ENCODE measurements around the gene SEC14L3.

The SEC14L3 gene

GRCh38 chr22:30471616-30472318, at the start of gene SEC14L3:
TSS of gene SEC14L3 (minus strand) at chr22:30472017. CDS start at chr22:30471958, 59 bp downstream.
- no peak for DNase-seq (ENCODE audit: low read depth)

DNA sequence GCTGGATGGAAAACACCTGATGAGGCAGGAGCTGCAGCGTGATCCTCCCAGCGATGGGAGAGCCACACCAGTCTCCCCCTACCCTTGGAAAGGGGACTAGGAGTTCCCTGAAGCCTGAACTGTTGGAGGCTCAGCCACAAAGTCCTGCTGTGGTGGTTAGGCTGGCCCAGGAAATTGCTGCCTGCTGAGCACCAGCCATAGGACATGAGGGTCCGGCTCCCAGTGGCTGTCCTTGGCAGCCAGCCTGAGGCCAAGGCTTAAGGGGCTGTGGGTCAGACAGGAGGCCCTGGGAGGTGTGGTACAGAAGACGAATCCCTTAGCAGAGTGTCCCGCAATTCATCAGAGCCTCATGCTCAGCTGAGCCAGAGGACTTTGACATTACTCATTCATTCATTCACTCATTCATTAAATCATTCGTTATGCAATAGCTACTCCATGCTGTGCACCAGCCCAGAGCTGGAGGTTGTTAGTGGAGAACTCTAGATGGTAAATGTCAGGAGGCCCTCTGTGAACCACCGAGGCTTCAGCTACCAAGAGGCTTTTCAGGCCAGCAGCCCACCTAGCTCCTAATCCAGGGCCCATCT, 48.1 kb upstream of the SEC14L3 start:
- DNase-seq (ENCODE audit: low read depth): no peak

DNA sequence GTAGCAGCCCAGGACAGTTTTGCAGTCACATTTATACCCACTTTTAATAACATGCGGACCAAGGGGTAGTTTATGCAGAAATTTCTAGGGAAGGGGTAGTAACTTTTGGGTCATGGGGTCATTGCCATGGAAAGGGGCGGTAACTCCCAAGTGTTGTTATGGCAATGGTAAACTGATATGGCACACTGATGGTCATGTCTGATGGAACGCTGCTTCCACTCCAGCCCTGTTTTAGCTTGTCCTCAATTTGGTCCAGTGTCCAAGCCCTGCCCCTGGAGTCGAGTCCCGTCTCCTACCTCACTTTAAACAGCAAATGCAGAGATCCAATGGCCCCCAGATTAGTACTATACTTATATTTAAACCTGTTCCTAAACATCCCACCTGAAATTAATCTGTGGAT, 44.9 kb upstream of the SEC14L3 start:
- no peak for DNase-seq (ENCODE audit: low read depth)

- no peak for DNase-seq (ENCODE audit: low read depth)
Observed at GRCh38 chr22:30516273-30516672, 44.5 kb upstream of the SEC14L3 start.

DNA sequence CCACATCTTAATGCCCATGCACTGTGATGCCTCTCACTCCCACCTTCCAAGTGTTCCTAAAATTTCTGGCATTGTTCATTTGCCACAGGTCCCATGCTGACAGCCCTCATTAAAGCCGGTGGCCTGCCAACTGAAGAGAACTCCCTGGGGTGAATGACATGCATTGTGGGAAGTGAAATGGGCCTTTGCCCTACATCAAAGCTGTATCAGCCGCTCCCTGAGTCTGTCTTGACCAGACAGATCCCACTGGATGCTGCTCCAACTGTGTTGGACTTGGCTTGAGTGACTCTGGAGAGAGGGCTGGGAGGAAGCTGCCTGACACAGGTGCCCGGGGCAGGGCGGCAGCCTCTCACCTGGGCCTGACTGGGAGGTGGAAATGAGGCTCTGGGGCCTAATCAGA, 42.4 kb upstream of the SEC14L3 start:
- DNase-seq (ENCODE audit: low read depth): no peak

DNA sequence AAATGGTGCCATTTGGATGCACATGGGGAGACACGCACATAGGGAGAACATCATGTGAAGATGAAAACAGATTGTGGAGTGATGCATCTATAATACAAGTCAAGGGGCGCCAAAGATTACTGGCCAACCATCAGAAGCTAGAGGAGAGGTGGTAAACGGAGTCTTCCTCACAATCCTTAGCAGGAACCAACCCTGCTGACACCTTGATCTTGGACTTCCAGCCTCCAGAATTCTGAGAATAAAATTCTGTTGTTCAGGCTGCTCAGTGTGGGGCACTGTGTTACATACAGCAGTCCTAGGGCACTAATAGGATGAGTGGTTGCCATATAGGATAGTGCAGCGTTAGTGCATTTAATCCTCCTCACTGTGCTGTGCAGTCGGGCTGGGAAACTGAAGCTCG, 41.6 kb upstream of the SEC14L3 start:
- DNase-seq (ENCODE audit: low read depth): no peak

GRCh38 chr22:30511911-30512310, 40.1 kb upstream of the SEC14L3 start:
- DNase-seq (ENCODE audit: low read depth): no peak

GRCh38 chr22:30511109-30511508, 39.3 kb upstream of the SEC14L3 start:
- no peak for DNase-seq (ENCODE audit: low read depth)

- no peak for DNase-seq (ENCODE audit: low read depth)
Observed at GRCh38 chr22:30508216-30508615, 36.4 kb upstream of the SEC14L3 start.

GRCh38 chr22:30507670-30508069, 35.9 kb upstream of the SEC14L3 start:
- no peak for DNase-seq (ENCODE audit: low read depth)

DNA sequence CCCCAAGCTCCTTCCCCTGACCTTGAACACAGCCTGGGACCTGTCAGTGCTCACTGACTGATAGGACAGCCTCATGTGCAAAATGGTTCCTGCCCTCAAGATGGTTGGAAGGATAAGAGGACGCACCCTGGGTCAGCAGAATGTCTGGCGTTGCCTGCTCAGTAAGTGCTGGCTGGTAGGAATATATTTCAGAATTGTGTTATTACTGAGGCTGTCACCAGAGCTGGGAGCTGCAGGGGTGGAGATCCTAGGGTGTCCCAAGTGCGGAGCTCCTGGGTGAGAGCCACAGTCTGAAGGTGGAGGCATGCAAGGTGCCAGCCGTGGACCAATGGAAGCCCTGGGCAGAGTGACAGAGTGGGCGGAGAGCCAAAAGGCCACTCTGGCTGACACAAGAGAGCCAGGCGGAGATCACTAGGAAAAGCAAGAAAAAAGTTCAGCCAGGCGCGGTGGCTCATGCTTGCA, 34.7 kb upstream of the SEC14L3 start:
- DNase-seq (ENCODE audit: low read depth): no peak

- no peak for DNase-seq (ENCODE audit: low read depth)
Observed at GRCh38 chr22:30503551-30503950, 31.7 kb upstream of the SEC14L3 start.

DNA sequence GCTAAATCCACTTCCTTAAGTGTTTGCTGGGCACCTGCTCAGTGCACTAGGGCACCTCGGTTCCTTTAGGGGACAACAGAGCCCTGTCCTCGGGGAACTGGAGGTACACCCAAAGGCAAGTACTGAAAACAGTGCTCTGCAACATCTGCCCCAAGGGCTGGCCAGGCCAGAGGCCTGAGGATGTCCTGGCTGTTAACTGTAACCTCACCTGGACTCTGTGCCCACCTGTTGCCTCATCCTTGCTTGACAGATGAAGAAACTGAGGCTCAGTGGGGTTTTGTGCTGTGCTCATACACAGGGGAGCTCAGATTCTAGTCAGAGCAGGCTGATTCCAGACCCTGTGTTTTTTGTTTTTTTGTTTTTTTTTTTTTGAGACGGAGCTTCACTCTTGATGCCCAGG, 31.1 kb upstream of the SEC14L3 start:
- DNase-seq (ENCODE audit: low read depth): no peak

DNA sequence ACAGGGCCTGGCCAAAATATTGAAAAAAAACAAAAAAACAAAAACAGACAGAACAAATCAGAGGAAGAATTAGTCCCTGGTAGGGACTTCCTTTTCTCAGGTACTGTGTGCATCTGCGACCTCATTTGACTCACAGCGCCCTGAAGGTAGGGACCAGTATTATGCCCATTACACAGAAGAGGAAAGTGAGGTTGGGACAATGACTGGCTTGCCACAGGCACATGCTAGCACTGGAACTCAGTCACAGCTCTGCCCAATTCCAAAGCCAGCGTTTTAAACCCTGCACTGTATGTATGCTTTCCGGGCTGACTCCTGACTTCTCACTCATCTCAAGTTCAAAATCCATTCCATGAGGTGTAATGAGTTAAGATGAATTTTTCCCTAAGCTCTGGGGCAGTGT, 30.3 kb upstream of the SEC14L3 start:
- DNase-seq (ENCODE audit: low read depth): no peak

DNA sequence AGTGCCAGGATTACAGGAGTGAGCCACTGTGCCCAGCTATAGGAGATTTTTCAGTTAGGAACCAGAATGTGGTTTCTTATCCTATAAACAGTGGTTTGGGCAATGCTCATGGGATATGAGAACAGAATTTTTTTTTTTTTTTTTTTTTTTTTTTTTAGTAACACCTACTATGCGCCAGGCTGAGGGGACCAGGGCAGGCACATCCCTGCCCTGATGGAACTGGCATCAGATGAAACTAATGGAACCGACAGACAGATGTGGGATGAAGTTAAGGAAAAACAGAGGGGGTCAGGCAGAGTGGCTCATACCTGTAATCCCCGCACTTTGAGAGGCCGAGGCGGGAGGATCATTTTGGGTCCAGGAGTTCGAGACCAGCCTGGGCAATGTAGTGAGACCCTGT, 28.8 kb upstream of the SEC14L3 start:
- DNase-seq (ENCODE audit: low read depth): no peak

- DNase-seq (ENCODE audit: low read depth): no peak
Observed at GRCh38 chr22:30497466-30498150, 25.8 kb upstream of the SEC14L3 start.

- DNase-seq (ENCODE audit: low read depth): no peak
Observed at GRCh38 chr22:30495041-30495784, 23.4 kb upstream of the SEC14L3 start.

DNA sequence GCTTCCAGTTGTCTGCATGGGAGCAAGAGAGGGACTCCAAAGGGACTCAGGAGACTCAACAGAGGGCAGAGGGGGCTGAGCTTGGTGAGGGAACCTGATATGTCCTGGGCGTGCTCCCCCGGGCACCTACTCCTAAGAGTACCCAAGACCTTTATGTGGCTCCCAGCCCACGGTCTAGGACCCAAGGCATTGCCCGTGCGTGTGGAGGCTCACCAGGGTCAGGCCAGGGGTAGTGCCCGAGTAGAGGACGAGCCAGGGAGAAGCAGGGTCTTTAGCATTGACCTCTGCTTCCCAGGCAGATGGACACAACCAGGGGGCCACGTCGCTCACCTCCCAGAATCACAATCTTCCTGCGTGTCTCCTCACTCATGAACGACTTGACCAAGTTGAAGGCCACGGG, 20.3 kb upstream of the SEC14L3 start:
- DNase-seq (ENCODE audit: low read depth): no peak

DNA sequence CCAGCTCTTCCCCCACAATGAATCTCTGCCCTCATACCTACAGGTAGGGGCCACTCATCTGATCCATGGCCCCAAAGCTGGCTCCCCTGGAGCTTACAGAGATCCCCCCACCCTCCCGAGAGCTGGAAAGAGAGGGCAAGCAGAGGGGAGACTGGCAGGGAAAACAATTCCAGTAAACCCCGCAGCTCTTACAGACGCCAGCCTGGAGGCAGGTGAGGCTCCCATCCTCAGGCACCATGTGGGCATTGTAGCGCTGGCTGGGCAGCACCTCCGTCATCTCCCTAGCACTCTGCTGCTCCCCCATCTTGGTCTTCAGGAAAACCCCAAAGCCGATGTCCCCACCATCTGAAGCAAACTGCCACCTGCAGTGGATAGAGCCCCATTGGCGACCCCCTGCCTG, 19.6 kb upstream of the SEC14L3 start:
- no peak for DNase-seq (ENCODE audit: low read depth)

DNA sequence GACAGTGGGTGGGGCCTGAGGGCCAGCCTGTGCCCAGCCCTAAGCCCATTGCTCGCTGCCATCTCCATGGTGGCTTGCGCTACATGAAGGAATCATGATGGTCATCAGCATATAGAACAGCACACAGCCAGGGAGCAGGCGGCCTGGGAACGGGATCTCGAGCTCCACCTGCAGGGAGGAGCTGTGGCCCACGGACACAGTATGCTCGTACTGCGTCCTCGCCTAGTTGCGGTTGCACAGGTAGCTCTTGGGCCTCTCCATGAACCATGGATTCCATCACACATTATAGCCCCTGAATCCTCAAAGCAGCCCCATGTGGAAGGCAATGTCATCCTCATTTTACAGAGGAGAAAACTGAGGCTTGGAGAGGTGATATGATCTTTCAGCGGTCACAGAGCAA, 18.6 kb upstream of the SEC14L3 start:
- DNase-seq (ENCODE audit: low read depth): no peak

DNA sequence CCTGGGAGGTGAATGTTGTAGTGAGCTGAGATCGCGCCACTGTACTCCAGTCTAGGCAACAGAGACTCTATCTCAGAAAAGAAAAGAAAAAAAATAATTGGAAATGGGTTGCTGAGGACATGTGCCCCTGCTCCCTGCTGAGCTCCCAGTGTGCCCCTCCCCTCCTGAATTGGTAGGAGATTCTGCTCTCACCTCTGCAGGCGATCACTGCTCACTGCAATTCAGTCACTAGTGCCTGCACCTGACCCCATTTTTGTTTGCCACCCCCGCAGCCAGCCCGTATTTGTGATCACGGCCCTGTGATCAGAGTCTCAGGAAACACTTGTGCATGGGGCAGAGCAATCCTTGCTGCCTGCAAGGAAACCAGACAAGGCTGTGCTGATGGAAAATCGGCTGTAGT, 16.3 kb upstream of the SEC14L3 start:
- no peak for DNase-seq (ENCODE audit: low read depth)

DNA sequence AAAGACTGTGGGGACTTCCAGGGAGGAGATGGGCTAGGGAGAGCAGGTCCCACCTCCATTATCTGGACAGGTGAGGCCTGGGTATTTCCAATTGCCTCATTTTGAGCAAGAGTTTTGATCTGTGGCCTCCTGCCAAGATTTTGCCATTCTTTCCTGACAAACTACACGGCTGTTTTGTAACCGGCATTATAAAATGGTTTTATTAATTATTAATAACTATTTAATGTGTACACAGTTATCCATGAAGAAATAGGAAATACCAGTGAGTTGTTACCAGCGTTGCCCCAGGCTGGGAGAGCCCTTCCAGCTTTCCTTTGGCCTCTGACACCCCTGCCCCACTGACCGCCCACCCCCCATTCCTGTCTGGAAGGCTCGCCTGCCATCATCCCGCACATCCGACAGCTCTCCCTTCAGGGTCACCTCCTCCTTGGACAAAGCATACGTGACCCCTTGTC, 14.9 kb upstream of the SEC14L3 start:
- DNase-seq (ENCODE audit: low read depth): no peak

- no peak for DNase-seq (ENCODE audit: low read depth)
Observed at GRCh38 chr22:30486118-30486517, 14.3 kb upstream of the SEC14L3 start.
